ENCODE data around the gene AKAP13.

The AKAP13 gene

GRCh38 chr15:85667491-85668424, 287.4 kb downstream of the AKAP13 start:
- H3K27me3 ChIP-seq: no peaks in the 10 kb centered on the region
- H3K27ac ChIP-seq: peak overlapping the region; percentile 14
- TF ChIP-seq CTCF (IDR thresholded peaks at IDR 0.05): no peak
- H3K9me3 ChIP-seq: no peaks in the 10 kb centered on the region
- no peaks in the 10 kb centered on the region for H3K4me1 ChIP-seq (ENCODE audit: control insufficient read depth in 1 of 2, insufficient read depth in 1 of 2, low read depth in 1 of 2, low read length in 1 of 2)
- H3K4me3 ChIP-seq (ENCODE audit: low read depth in 1 of 2, low read length in 1 of 2): no peak overlapping the region
- H3K36me3 ChIP-seq: peaks cover 95% of the 10 kb centered on the region

GRCh38 chr15:85671156-85671555, 290.8 kb downstream of the AKAP13 start:
- no peaks in the 10 kb centered on the region for H3K4me1 ChIP-seq (ENCODE audit: control insufficient read depth in 1 of 2, insufficient read depth in 1 of 2, low read depth in 1 of 2, low read length in 1 of 2)
- no peak for TF ChIP-seq CTCF (IDR thresholded peaks at IDR 0.05)
- peaks cover 93% of the 10 kb centered on the region for H3K36me3 ChIP-seq
- no peaks in the 10 kb centered on the region for H3K9me3 ChIP-seq
- H3K27ac ChIP-seq: no peak overlapping the region
- no peaks in the 10 kb centered on the region for H3K27me3 ChIP-seq
- no peak overlapping the region for H3K4me3 ChIP-seq (ENCODE audit: low read depth in 1 of 2, low read length in 1 of 2)

GRCh38 chr15:85672332-85673084, 292.1 kb downstream of the AKAP13 start:
- TF ChIP-seq CTCF (IDR thresholded peaks at IDR 0.05): no peak
- H3K27ac ChIP-seq: peak overlapping the region; percentile 4
- H3K27me3 ChIP-seq: no peaks in the 10 kb centered on the region
- no peaks in the 10 kb centered on the region for H3K4me1 ChIP-seq (ENCODE audit: control insufficient read depth in 1 of 2, insufficient read depth in 1 of 2, low read depth in 1 of 2, low read length in 1 of 2)
- H3K9me3 ChIP-seq: no peaks in the 10 kb centered on the region
- H3K4me3 ChIP-seq (ENCODE audit: low read depth in 1 of 2, low read length in 1 of 2): no peak overlapping the region
- H3K36me3 ChIP-seq: peaks cover 95% of the 10 kb centered on the region

GRCh38 chr15:85673326-85673725, 292.9 kb downstream of the AKAP13 start:
- Histone ChIP-seq H3K27me3 (no peaks in the 10 kb centered on the region), H3K4me3 (ENCODE audit: low read depth in 1 of 2, low read length in 1 of 2) (no peak overlapping the region), H3K9me3 (no peaks in the 10 kb centered on the region), H3K36me3 (peaks cover 95% of the 10 kb centered on the region), H3K27ac (peak overlapping the region; percentile 4), H3K4me1 (ENCODE audit: control insufficient read depth in 1 of 2, insufficient read depth in 1 of 2, low read depth in 1 of 2, low read length in 1 of 2) (no peaks in the 10 kb centered on the region)
- TF ChIP-seq CTCF (IDR thresholded peaks at IDR 0.05): no peak

GRCh38 chr15:85676342-85677098, 296.1 kb downstream of the AKAP13 start:
- H3K27ac ChIP-seq: no peak overlapping the region
- no peaks in the 10 kb centered on the region for H3K9me3 ChIP-seq
- peaks cover 91% of the 10 kb centered on the region for H3K36me3 ChIP-seq
- H3K4me3 ChIP-seq (ENCODE audit: low read depth in 1 of 2, low read length in 1 of 2): no peak overlapping the region
- TF ChIP-seq CTCF (IDR thresholded peaks at IDR 0.05): no peak
- no peaks in the 10 kb centered on the region for H3K4me1 ChIP-seq (ENCODE audit: control insufficient read depth in 1 of 2, insufficient read depth in 1 of 2, low read depth in 1 of 2, low read length in 1 of 2)
- no peaks in the 10 kb centered on the region for H3K27me3 ChIP-seq
